H1 (cell line): ENCODE results near the gene MGMT. TPM values are rescaled to one million over a fixed set of nuclear protein-coding genes. Genes with fewer than 3 reads are reported as not detected.

Experiments
- CBX8 ChIP-seq: fragments of 300-800, 300-1000 bp; sonication (generic); IDR thresholded peaks from 2 replicates; pipeline ENCODE4 v1.7.1; 2016; ENCODE audit warnings: low read depth, low read length, borderline replicate concordance
- CHD7 ChIP-seq: fragments of 300-600 bp; sonication (generic); IDR thresholded peaks from 2 replicates; pipeline ENCODE4 v1.7.1; 2012; ENCODE audit warnings: low read length, moderate library complexity, mild to moderate bottlenecking, inconsistent platforms; ENCODE audit not compliant: insufficient replicate concordance
- KDM1A ChIP-seq: fragments of 200-600, 300-600 bp; sonication (generic); IDR thresholded peaks from 2 replicates; pipeline ENCODE4 v1.7.1; 2016; ENCODE audit warnings: mild to moderate bottlenecking, low read length, borderline replicate concordance
- MAFK ChIP-seq: IDR thresholded peaks from 2 replicates; pipeline ENCODE4 v1.6.1; 2012; ENCODE audit warnings: low read depth, mild to moderate bottlenecking, improper control_type of control experiment, low read length
- SIX5 ChIP-seq: IDR thresholded peaks from 2 replicates; pipeline ENCODE4 v1.6.1; 2011; ENCODE audit warnings: mild to moderate bottlenecking, low read depth, low read length
- YY1 ChIP-seq: IDR thresholded peaks from 2 replicates; pipeline ENCODE4 v1.6.1; 2011; ENCODE audit warnings: low read depth, mild to moderate bottlenecking, low read length
- polyA plus RNA-seq, 7 experiments: library from polyadenylated mRNA; depleted of rRNA in 3 of 7; stranded (reverse) in 5 of 7; unstranded in 2 of 7; fragments of >200 nt in 5 of 7; fragments of 200-250 nt in 2 of 7; gene quantifications; 1 replicate in 5 of 7; 2 replicates in 1 of 7; 4 replicates in 1 of 7; pipeline versions ENCODE4 v1.2.1 to v1.2.3, GENCODE V29; 2011 to 2013; ENCODE audit warnings: missing spikeins in 2 of 7, mixed read lengths in 2 of 7
- total RNA-seq: library from RNA; stranded (reverse); fragmentation: NEBNext Ultra II Directional; extraction: Animal tissue kit (Norgen Biotek cat#: 25700); gene quantifications from 2 replicates; pipeline ENCODE4 v1.2.1, GENCODE V29; 2021

The MGMT gene
- total and polyA plus RNA-seq, 2 of the 8 experiments (the other 6 are each of a cell fraction or from before 2014, with no cell fraction given): 9.9 to 10.7 TPM

- TF ChIP-seq CHD7: no peak
- no peak for TF ChIP-seq KDM1A
- TF ChIP-seq CBX8: no peak
- no peak for TF ChIP-seq MAFK
- TF ChIP-seq YY1: no peak
- TF ChIP-seq SIX5: no peak
Observed at GRCh38 chr10:129602938-129603535, 136.0 kb downstream of the MGMT start (continued).
